Upper lobe of left lung (tissue), 6 donors: ENCODE measurements around the gene NAV2. TPM values are rescaled to one million over a fixed set of nuclear protein-coding genes. Genes with fewer than 3 reads are reported as not detected.

ENCODE experiments used
- ATAC-seq, 2 donors: fragments of 200-7000 bp; cut with Tn5 transposase; one replicate each; pipeline ENCODE4 v1.9.1; 2022; ENCODE audit warnings: mild to moderate bottlenecking in 2 of 2, moderate library complexity in 2 of 2; ENCODE audit not compliant: low FRiP score in 2 of 2
- DNase-seq, 2 donors: peaks; one replicate each; pipeline ENCODE4 v3.0.0-alpha.2; 2019 to 2020
- H3K27ac ChIP-seq, 4 donors: fragments of 200-600 bp; sonication (generic); one replicate each; pipeline ENCODE4 v1.5.1; 2016 to 2019
- H3K27me3 ChIP-seq, 4 donors: fragments of 200-600 bp; sonication (generic); one replicate each; pipeline ENCODE4 v1.5.1; 2017 to 2019
- H3K36me3 ChIP-seq, 4 donors: fragments of 200-600 bp; sonication (generic); one replicate each; pipeline ENCODE4 v1.5.1; 2016 to 2019
- H3K4me1 ChIP-seq, 4 donors: fragments of 200-600 bp; sonication (generic); one replicate each; pipeline ENCODE4 v1.5.1; 2018 to 2019
- H3K4me3 ChIP-seq, 4 donors: fragments of 200-600 bp; sonication (generic); one replicate each; pipeline ENCODE4 v1.5.1; 2017 to 2019; ENCODE audit warnings: mild to moderate bottlenecking in 2 of 4, moderate library complexity in 1 of 4
- H3K9me3 ChIP-seq, 4 donors: fragments of 200-600 bp; sonication (generic); one replicate each; pipeline ENCODE4 v1.5.1; 2018 to 2019
- CTCF ChIP-seq, 6 experiments: fragments of 450-650 bp in 4 of 6; fragments of 200-600 bp in 2 of 6; sonication (generic) in 2 of 6; IDR thresholded peaks; one replicate each; pipeline ENCODE4 v1.5.1; 2016 to 2019; ENCODE audit warnings: antibody characterized with exemption in 6 of 6
- EP300 ChIP-seq, 4 donors: sonication (generic); formaldehyde crosslinking; IDR thresholded peaks; one replicate each; pipeline ENCODE4 v1.5.1; 2017; ENCODE audit warnings: antibody characterized with exemption in 4 of 4, control low read depth in 2 of 4
- POLR2A ChIP-seq, 4 donors: fragments of 450-650 bp; IDR thresholded peaks; one replicate each; pipeline ENCODE4 v1.5.1; 2016 to 2017; ENCODE audit warnings: antibody characterized with exemption in 4 of 4, mild to moderate bottlenecking in 2 of 4
- POLR2AphosphoS5 ChIP-seq, 2 donors: sonication (generic); formaldehyde crosslinking; IDR thresholded peaks; one replicate each; pipeline ENCODE4 v1.5.1; 2017; ENCODE audit warnings: antibody characterized with exemption in 2 of 2
- WGBS, 2 donors: methylation state at CpG; one replicate each; pipeline ENCODE4 v1.1.5; 2017 to 2018; 5-methylcytosine and 5-hydroxymethylcytosine counted together
- total RNA-seq, 6 donors: library from RNA; depleted of rRNA in 4 of 6; stranded (reverse); fragments of >200 nt in 4 of 6; gene quantifications; one replicate each; pipeline versions ENCODE4 v1.1.0 to v1.2.1, GENCODE V29; 2016 to 2021
- donor health status: DM: no; HTN: no; CAD: no; lungs with moderate emphysema.
- donor health status: DM: no; HTN: yes; CAD: no; lungs with severe emphysema.

The NAV2 gene
- total RNA-seq, 6 donors from 2014 or later, result 40.5 to 61.4 (median 52.3) TPM

- DNase-seq (no peak), ATAC-seq (no peak)
- H3K36me3 ChIP-seq, result peaks cover 7 to 39% (median 15%) of the 10 kb centered on the region in 4 donors
- no peak overlapping the region for H3K4me3 ChIP-seq
- H3K9me3 ChIP-seq, result no peaks in the 10 kb centered on the region
- no peaks in the 10 kb centered on the region for H3K27me3 ChIP-seq
- H3K27ac ChIP-seq, result no peak overlapping the region
- TF ChIP-seq POLR2AphosphoS5 (IDR thresholded peaks at IDR 0.05), result no peak
- TF ChIP-seq POLR2A (IDR thresholded peaks at IDR 0.05), result no peak
- no peak for TF ChIP-seq EP300 (IDR thresholded peaks at IDR 0.05)
- no peak for TF ChIP-seq CTCF (IDR thresholded peaks at IDR 0.05)
- WGBS, 2 donors, result 89 to 90% methylated on average over 5 of the region's 5 CpGs
- peaks cover 0 to 6% (median 0%) of the 10 kb centered on the region in 4 donors for H3K4me1 ChIP-seq
Measured at GRCh38 chr11:20117291-20117690, 404.7 kb downstream of the NAV2 start.

DNA sequence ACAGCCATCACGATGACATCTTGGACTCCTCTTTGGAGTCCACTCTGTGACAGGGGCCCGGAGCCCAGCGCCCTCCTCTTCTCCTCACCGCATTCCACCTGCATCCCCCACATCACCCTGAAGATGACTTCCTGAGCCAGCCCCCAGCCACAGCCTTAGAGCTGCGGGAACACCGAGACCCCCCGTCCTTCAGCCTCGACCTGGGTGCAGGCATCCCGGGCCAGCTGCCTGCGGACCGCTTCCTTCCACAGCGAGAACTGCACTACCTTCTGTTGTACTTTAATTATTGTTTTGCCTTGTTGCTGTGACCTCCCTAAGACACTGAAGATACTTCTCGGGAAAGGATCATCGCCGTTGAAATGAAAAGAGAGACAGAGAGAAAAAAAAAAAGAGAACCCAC lies 405.6 kb downstream of the NAV2 start:
- DNase-seq (peak in 1 of 2 donors; percentile 50), ATAC-seq (peak in 1 of 2 donors; percentile 14)
- WGBS, 2 donors, result 94 to 97% methylated on average over 15 of the region's 15 CpGs
- H3K4me1 ChIP-seq, result no peaks in the 10 kb centered on the region
- H3K27me3 ChIP-seq, result no peaks in the 10 kb centered on the region
- TF ChIP-seq CTCF (IDR thresholded peaks at IDR 0.05) (no peak), EP300 (IDR thresholded peaks at IDR 0.05) (no peak), POLR2AphosphoS5 (IDR thresholded peaks at IDR 0.05) (no peak), POLR2A (IDR thresholded peaks at IDR 0.05) (no peak)
- no peak overlapping the region for H3K4me3 ChIP-seq
- H3K36me3 ChIP-seq, result peaks cover 7 to 39% (median 15%) of the 10 kb centered on the region in 4 donors
- H3K9me3 ChIP-seq, result no peaks in the 10 kb centered on the region
- no peak overlapping the region for H3K27ac ChIP-seq

DNA sequence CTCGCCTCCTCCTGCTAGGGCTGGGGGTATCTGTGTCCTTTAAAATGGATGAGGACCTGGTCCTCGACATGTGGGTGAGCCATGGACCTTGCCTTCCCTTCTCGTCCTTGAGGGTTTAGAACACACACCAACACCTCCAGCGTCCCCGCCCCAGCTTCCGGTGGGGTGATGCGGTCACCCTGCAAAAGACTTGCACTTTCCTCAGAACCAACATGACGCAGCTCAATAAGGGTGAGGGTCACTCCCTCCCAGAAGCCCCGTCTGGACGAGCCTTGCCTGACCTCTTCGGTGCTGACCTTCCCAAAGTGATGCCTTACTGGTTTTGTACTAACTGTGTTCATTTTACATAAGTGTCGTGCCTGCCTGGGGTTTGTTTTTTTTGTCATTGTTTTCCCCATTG lies 406.7 kb downstream of the NAV2 start:
- TF ChIP-seq EP300 (IDR thresholded peaks at IDR 0.05) (no peak), CTCF (IDR thresholded peaks at IDR 0.05) (no peak), POLR2A (IDR thresholded peaks at IDR 0.05) (no peak), POLR2AphosphoS5 (IDR thresholded peaks at IDR 0.05) (no peak)
- DNase-seq (no peak), ATAC-seq (no peak)
- H3K9me3 ChIP-seq, result no peaks in the 10 kb centered on the region
- H3K27ac ChIP-seq, result no peak overlapping the region
- H3K4me1 ChIP-seq, result no peaks in the 10 kb centered on the region
- H3K4me3 ChIP-seq, result no peak overlapping the region
- peaks cover 7 to 38% (median 15%) of the 10 kb centered on the region in 4 donors for H3K36me3 ChIP-seq
- 91 to 92% methylated on average over 11 to 12 of the region's 12 CpGs for WGBS, 2 donors
- no peaks in the 10 kb centered on the region for H3K27me3 ChIP-seq

GRCh38 chr11:20120134-20120925 lies 407.7 kb downstream of the NAV2 start:
- H3K4me1 ChIP-seq, result no peaks in the 10 kb centered on the region
- peaks cover 4 to 29% (median 14%) of the 10 kb centered on the region in 4 donors for H3K36me3 ChIP-seq
- no peak for ATAC-seq
- no peaks in the 10 kb centered on the region for H3K27me3 ChIP-seq
- 88 to 96% methylated on average over 7 of the region's 7 CpGs for WGBS, 2 donors
- no peak overlapping the region for H3K27ac ChIP-seq
- H3K4me3 ChIP-seq, result no peak overlapping the region
- no peak for DNase-seq
- no peaks in the 10 kb centered on the region for H3K9me3 ChIP-seq
- TF ChIP-seq POLR2AphosphoS5 (IDR thresholded peaks at IDR 0.05), result no peak
- TF ChIP-seq POLR2A (IDR thresholded peaks at IDR 0.05), result no peak

DNA sequence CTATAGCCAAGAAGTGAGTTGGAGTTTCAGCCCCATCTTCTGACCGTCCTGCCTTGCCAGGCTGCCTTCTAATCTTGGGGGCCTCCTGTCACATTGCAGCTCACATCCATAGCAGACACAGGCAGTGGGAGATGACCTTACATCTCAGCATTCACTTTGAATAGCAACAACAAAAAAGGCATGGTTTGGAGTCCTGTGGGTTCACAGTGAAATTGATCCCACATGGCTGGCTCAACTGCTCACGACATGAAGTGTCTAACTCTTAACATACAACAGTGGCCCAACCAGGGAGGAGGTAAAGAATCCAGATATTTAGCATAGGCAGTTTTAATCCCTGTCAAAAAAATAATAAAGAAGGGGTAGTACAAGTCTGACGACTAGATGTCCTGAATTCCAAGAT lies 409.5 kb downstream of the NAV2 start:
- H3K27me3 ChIP-seq, result no peaks in the 10 kb centered on the region
- ATAC-seq (no peak), DNase-seq (no peak)
- 86 to 87% methylated on average over 3 of the region's 3 CpGs for WGBS, 2 donors
- no peaks in the 10 kb centered on the region for H3K9me3 ChIP-seq
- H3K4me1 ChIP-seq, result no peaks in the 10 kb centered on the region
- H3K4me3 ChIP-seq, result no peak overlapping the region
- H3K36me3 ChIP-seq, result peaks cover 4 to 21% (median 14%) of the 10 kb centered on the region in 4 donors
- TF ChIP-seq POLR2AphosphoS5 (IDR thresholded peaks at IDR 0.05), result no peak
- no peak for TF ChIP-seq CTCF (IDR thresholded peaks at IDR 0.05)
- no peak for TF ChIP-seq EP300 (IDR thresholded peaks at IDR 0.05)
- TF ChIP-seq POLR2A (IDR thresholded peaks at IDR 0.05), result no peak
- no peak overlapping the region for H3K27ac ChIP-seq
